Measurements from ENCODE around the gene ZNF91. TPM values are rescaled to one million over a fixed set of nuclear protein-coding genes. Genes with fewer than 3 reads are reported as not detected.

Gene ZNF91
- total RNA-seq, 1 experiment from 2014 or later: 43.5 TPM

DNA sequence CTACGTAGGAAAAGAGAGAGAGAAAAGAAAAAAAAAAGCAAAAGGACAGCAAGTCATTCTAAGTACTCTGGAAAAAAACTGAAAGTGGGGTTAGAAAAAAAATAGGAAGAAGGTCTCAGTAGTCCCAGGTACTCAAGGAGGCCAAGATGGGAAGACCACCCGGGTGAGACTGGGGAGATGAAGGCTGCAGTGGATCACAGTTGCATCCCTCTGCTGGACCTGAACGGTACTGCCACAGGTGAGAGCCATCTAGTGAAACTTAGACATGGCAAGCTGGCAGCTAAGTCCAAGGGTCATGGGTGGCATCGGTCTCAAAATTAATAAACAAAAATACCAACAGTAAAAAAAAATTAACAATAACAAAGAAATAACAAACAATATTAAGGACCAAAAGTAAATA lies 41.0 kb upstream of the ZNF91 start:
- no peak overlapping the region for H3K4me3 Mint-ChIP-seq
- no peak overlapping the region for H3T11ph ChIP-seq (ENCODE audit: low read length)
- H3K4me1 ChIP-seq (ENCODE audit: insufficient read depth, low read length): no peaks in the 10 kb centered on the region
- H2BK20ac ChIP-seq (ENCODE audit: low read depth, low read length, poor library complexity, severe bottlenecking): no peak overlapping the region
- H3K56ac ChIP-seq (ENCODE audit: insufficient read length, low read depth, low read length): no peak overlapping the region
- H3K9ac ChIP-seq (ENCODE audit: extremely low read depth, insufficient read length, low read length): no peak overlapping the region
- H3K27me3 Mint-ChIP-seq (ENCODE audit: low read depth): peaks cover 5% of the 10 kb centered on the region
- no peaks in the 10 kb centered on the region for H4K20me1 ChIP-seq (ENCODE audit: control insufficient read depth, insufficient read depth, insufficient read length)
- no peak overlapping the region for H4K91ac ChIP-seq (ENCODE audit: insufficient read length, low read depth, low read length)
- H3K9me3 ChIP-seq (ENCODE audit: control insufficient read depth, low read depth, low read length): peaks cover 54% of the 10 kb centered on the region
- no peak for DNase-seq
- H3K4me2 ChIP-seq (ENCODE audit: insufficient read depth, insufficient read length, low read length): no peak overlapping the region
- H4K5ac ChIP-seq (ENCODE audit: insufficient read length, low read depth, low read length): no peak overlapping the region
- no peak overlapping the region for H4K8ac ChIP-seq (replicated peaks; ENCODE audit: insufficient read length, low read depth, low read length)
- no peak overlapping the region for H2AFZ ChIP-seq (ENCODE audit: low read length)
- no peak overlapping the region for H3K23ac ChIP-seq (ENCODE audit: insufficient read length, low read depth, low read length)
- H3K23me2 ChIP-seq (ENCODE audit: insufficient read length, low read depth, low read length, poor library complexity, severe bottlenecking): no peaks in the 10 kb centered on the region
- H3K27ac ChIP-seq (ENCODE audit: insufficient read length, low read depth, low read length): no peak overlapping the region
- no peak overlapping the region for H2BK15ac ChIP-seq (ENCODE audit: low read depth, low read length)
- H3K27me3 ChIP-seq (ENCODE audit: insufficient read depth, low read length): no peaks in the 10 kb centered on the region
- H2BK12ac ChIP-seq (ENCODE audit: insufficient read length, low read depth, low read length): no peak overlapping the region
- H3K27ac Mint-ChIP-seq: no peak overlapping the region
- TF ChIP-seq, protein P1, sequence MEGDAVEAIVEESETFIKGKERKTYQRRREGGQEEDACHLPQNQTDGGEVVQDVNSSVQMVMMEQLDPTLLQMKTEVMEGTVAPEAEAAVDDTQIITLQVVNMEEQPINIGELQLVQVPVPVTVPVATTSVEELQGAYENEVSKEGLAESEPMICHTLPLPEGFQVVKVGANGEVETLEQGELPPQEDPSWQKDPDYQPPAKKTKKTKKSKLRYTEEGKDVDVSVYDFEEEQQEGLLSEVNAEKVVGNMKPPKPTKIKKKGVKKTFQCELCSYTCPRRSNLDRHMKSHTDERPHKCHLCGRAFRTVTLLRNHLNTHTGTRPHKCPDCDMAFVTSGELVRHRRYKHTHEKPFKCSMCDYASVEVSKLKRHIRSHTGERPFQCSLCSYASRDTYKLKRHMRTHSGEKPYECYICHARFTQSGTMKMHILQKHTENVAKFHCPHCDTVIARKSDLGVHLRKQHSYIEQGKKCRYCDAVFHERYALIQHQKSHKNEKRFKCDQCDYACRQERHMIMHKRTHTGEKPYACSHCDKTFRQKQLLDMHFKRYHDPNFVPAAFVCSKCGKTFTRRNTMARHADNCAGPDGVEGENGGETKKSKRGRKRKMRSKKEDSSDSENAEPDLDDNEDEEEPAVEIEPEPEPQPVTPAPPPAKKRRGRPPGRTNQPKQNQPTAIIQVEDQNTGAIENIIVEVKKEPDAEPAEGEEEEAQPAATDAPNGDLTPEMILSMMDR (conservative IDR thresholded peaks at IDR 0.05): peak; percentile 46
- no peak overlapping the region for H2BK120ac ChIP-seq (ENCODE audit: low read depth, low read length, poor library complexity, severe bottlenecking)
- H2AK5ac ChIP-seq (ENCODE audit: insufficient read length, low read length): no peak overlapping the region
- no peaks in the 10 kb centered on the region for H3K4me1 Mint-ChIP-seq
- H3K18ac ChIP-seq (ENCODE audit: insufficient read length, low read depth, low read length): no peak overlapping the region
- H2BK5ac ChIP-seq (ENCODE audit: insufficient read length, low read length): no peak overlapping the region
- H3K79me1 ChIP-seq (ENCODE audit: insufficient read depth, low read depth, low read length, poor library complexity, severe bottlenecking): no peaks in the 10 kb centered on the region
- no CpG with 5 or more reads among the region's 4 CpGs for WGBS (ENCODE audit: extremely low coverage, insufficient read length, low lambda C conversion rate)
- no peaks in the 10 kb centered on the region for H3K79me2 ChIP-seq (ENCODE audit: insufficient read depth, low read length)
- peaks cover 74 to 75% of the 10 kb centered on the region in 2 experiments for H3K9me3 Mint-ChIP-seq
- H3K36me3 Mint-ChIP-seq (ENCODE audit: insufficient read depth in 1 of 3, low read depth in 3 of 3): peaks cover 21 to 46% (median 37%) of the 10 kb centered on the region in 3 experiments
- H3K14ac ChIP-seq (ENCODE audit: insufficient read depth, low read length): no peak overlapping the region
- no peak overlapping the region for H3K4ac ChIP-seq (ENCODE audit: low read depth, low read length)

Measured in H9 (cell line).